Measurements from ENCODE around the gene TSPOAP1.

DNA sequence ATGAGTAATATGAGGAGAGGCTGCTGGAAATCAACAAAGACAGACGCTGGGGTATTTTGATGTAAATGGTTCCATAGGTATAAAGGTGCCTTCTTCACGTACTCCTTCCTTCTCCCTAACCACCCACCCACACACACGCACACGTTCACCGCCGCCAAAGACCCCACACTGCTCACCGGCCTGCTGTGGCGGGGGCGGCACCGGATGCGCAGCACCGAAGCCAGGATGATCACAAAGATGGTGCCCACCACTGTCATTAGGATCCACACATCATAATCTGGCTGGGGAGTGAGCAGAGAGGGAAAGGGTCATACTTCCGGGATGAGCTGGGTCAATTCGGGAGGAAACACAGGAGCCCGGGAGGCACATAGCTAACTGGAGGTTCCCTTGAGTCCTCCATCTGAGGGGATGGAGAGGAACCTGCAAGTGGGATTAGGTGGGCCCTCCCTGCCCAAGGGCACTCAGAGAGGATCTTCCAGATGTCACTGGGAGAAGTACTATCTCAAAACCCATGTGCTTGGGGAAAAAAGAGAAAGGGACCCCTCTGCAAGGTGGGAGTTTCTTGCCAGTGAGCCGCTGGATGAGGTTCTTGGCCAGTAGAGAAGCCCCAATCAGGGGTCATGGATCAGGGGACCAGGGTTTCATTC lies 33.9 kb upstream of the TSPOAP1 start:
- TF ChIP-seq POLR2A (IDR thresholded peaks at IDR 0.05) = no peak
- TF ChIP-seq, protein P1, sequence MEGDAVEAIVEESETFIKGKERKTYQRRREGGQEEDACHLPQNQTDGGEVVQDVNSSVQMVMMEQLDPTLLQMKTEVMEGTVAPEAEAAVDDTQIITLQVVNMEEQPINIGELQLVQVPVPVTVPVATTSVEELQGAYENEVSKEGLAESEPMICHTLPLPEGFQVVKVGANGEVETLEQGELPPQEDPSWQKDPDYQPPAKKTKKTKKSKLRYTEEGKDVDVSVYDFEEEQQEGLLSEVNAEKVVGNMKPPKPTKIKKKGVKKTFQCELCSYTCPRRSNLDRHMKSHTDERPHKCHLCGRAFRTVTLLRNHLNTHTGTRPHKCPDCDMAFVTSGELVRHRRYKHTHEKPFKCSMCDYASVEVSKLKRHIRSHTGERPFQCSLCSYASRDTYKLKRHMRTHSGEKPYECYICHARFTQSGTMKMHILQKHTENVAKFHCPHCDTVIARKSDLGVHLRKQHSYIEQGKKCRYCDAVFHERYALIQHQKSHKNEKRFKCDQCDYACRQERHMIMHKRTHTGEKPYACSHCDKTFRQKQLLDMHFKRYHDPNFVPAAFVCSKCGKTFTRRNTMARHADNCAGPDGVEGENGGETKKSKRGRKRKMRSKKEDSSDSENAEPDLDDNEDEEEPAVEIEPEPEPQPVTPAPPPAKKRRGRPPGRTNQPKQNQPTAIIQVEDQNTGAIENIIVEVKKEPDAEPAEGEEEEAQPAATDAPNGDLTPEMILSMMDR (IDR thresholded peaks at IDR 0.05) = no peak

All from testis (tissue), 2 donors.